Measurements from ENCODE around the gene CDK8.
"Not testable (repeated sequence)": the region's sequence is repeated elsewhere in the genome, so short reads cannot be mapped to it uniquely, and the experiment has no call there.

CDK8 gene

GRCh38 chr13:26254583-26255111 lies 718 bp downstream of the CDK8 start:
- peak; percentile 61 for DNase-seq

GRCh38 chr13:26255115-26255514 lies 1.2 kb downstream of the CDK8 start:
- DNase-seq, result no peak

DNA sequence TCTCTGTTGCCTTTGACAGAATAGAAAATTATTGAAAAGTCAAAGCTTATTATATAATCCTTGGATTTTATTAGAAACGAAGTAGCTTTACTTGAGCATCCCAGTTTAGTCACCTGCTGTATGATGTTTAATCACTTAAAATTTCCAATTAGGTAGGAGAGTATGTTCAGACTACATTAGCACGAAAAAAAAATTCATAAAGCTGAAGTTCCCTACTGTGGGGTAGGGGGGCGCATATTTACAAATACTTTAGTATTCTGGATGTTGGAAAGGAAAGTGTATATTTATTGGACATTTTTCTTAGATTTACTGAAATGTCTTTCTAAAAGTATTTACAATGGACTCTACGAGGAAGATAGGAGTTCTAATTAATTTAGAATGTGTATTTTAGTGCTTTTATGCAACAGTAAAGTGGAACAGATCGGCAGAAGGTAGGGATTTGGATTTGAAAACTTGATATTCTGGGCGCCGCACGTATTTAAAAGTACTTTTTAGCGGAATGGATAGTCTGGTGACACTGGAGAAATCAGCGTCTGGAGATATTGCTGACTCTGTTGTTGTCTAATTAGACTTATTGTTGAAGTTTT lies 1.9 kb downstream of the CDK8 start:
- no peak for DNase-seq

DNA sequence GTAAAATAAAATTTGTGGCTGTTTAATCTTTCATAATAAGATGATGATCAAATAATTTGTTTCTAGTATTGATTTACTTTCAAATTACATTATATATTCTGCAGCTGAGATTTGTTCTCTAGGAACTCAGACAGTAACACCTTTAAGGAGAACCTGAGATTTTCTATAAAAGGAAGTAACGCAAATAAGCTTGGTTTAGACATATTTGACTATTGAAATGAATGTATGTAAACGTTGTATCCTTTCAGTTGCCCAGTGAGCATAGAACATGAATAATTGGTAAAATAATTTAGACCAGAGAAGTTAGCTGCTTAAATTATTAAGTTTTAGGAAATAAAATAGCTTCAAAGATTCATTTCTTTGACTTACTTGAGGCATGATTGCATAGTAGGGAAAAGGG lies 3.1 kb downstream of the CDK8 start:
- no peak for DNase-seq

- DNase-seq, result no peak
Observed at GRCh38 chr13:26259634-26260033, 5.7 kb downstream of the CDK8 start.

- DNase-seq, result no peak
Observed at GRCh38 chr13:26262156-26262555, 8.2 kb downstream of the CDK8 start.

GRCh38 chr13:26266311-26266710 lies 12.4 kb downstream of the CDK8 start:
- DNase-seq, result no peak

DNA sequence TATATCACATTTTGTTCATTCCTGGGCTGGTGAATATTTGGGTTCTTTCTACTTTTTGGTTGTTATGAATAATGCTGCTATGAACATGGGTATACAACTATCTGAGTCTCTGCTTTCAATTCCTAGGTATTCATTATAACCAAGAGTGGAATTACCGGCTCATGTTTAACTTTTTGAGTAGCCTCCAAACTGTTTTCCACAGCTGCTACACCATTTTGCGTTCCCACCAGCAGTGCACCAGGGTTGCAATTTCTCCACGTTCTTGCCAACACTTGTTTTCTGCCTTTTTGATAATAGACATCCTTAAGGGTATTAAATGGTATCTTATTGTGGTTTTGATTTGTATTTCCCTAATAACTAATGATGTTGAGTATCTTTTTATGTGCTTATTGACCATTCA lies 16.8 kb downstream of the CDK8 start:
- no peak for DNase-seq

DNA sequence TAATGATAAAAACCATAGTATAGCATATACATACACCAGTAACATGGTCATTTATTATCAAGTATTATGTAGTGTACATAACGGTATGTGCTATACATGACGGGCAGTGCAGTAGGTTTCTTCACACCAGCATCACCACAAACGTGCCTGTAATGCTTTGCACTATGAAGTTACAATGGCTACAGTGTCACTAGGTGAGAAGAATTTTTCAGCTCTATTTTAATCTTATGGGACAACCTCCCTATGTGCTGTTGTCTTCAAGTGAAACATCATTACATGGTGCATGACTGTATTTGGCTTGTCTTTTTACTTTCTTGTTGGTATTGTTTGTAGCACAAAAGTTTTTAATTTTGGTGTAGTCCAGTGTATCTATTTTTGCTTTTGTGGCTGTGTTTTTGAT lies 18.7 kb downstream of the CDK8 start:
- no peak for DNase-seq

- DNase-seq, result no peak
Observed at GRCh38 chr13:26280295-26280694, 26.4 kb downstream of the CDK8 start.

DNA sequence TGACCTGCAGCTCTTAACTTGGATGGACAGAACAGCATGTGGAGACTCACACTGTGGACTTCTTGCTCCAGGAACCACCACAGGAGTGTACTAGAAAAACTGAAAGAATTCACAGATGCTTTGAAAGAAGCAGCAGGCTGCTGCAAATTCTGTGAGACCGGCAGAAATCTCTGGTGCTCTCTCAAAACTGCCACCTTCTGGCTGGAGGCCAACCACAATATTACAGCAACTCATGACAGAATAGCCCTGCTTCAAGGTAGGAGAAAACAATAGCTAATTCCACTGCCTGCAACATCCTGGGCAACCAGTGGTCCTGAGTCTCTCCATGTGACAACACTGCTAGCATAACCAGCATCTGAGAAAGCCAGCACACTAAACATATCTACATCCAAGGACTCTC lies 26.9 kb downstream of the CDK8 start:
- no peak for DNase-seq

- DNase-seq, result not testable (repeated sequence)
Observed at GRCh38 chr13:26285911-26286310, 32.0 kb downstream of the CDK8 start.

DNA sequence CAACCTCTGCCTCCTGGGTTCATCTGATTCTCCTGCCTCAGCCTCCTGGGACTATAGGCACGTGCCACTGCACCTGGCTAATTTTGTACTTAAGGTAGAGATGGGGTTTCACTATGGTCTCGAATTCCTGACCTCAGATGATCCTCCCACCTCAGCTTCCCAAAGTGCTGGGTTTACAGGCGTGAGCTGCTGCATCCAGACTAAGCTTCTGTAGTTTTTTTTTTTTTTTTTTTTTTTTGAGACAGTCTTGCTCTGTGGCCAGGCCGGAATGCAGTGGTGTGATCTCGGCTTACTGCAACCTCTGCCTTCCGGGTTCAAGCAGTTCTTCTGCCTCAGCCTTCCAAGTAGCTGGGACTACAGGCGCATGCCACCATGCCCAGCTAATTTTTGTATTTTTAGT lies 34.9 kb downstream of the CDK8 start:
- DNase-seq, result not testable (repeated sequence)

GRCh38 chr13:26295812-26296211 lies 41.9 kb downstream of the CDK8 start:
- DNase-seq, result no peak

GRCh38 chr13:26299168-26299750 lies 45.3 kb downstream of the CDK8 start:
- DNase-seq, result no peak

GRCh38 chr13:26300140-26300539 lies 46.2 kb downstream of the CDK8 start:
- no peak for DNase-seq

- DNase-seq, result no peak
Observed at GRCh38 chr13:26305676-26306075, 51.7 kb downstream of the CDK8 start.

DNA sequence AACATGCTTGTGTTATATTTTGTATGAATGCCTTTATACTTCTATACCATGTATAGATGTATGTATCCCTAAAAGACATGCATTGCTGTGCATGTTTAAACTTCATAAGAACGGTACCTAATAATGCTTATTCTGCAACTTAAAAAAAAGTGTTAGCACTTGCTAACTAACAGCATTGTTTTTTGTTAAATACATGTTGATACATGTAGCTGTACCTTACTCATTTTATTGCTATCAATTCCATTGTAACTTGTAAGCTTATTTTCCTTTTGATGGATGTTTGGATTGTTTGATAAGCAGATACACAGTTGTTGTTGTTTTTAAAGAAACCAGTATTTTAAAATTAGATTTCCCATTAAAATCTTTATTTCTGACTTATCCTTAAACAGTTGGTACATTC lies 53.8 kb downstream of the CDK8 start:
- no peak for DNase-seq

GRCh38 chr13:26308250-26308649 lies 54.3 kb downstream of the CDK8 start:
- no peak for DNase-seq

GRCh38 chr13:26308836-26309235 lies 54.9 kb downstream of the CDK8 start:
- no peak for DNase-seq

DNA sequence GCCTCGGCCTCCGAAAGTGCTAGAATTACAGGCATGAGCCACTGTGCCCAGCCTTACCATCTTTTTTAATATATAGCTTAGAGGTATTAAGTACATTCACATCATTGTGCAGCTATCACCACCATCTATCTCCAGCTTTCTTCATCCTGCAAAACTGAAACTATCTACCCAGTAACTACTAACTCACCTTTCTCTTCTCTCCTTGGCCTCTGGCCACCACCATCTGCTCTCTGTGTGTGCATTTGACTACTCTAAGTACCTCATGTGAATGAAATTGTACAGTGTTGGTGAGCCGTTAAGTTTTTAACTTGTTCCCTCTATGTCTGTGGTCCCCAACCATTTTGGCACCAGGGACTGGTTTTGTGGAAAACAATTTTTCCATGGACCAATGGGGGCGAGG lies 56.1 kb downstream of the CDK8 start:
- DNase-seq, result no peak

DNA sequence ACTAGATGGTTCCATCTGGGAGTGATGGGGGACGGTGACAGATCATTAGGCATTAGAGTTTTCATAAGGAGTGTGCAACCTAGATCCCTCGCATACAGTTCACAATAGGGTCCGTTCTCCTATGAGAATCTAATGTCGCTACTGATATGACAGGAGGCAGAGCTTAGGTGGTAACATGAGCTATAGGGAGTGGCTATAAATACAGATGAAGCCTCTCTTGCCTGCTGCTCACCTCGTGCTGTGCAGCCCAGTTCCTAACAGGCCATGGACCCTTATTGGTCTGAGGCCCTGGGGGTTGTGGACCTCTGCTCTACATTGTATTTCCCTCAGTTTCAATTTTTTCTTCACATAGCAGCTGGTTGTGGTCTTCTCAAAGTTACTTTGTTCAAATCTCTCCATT lies 56.5 kb downstream of the CDK8 start:
- DNase-seq, result no peak

DNA sequence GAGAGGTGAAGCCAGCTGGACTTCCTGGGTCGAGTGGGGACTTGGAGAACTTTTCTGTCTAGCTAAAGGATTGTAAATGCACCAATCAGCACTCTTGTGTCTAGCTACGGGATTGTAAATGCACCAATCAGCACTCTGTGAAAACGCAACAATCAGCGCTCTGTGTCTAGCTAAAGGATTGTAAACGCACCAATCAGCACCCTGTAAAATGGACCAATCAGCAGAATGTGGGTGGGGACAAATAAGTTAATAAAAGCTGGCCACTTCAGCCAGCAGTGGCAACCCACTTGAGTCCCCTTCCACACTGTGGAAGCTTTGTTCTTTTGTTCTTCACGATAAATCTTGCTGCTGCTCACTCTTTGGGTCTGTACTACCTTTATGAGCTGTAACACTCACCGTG lies 58.1 kb downstream of the CDK8 start:
- not testable (repeated sequence) for DNase-seq

DNA sequence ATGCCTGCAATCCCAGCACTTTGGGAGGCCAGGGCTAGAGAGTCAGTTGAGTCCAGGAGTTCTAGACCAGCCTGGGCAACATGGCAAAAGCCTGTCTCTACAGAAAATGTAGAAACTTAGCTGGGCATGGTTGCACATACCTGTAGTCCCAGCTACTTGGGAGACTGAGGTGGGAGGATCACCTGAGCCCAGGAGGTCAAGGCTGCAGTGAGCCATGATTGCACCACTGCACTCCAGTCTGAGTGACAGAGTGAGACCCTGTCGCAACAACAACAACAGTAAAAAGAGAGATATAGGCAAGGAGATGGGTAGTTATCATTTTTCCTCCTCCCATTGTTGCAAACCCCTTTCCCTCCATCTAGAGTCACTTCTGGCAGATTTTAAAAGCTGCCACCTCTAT lies 62.2 kb downstream of the CDK8 start:
- not testable (repeated sequence) for DNase-seq

GRCh38 chr13:26320766-26321165 lies 66.8 kb downstream of the CDK8 start:
- no peak for DNase-seq
